Erythroblast (primary cell): ENCODE data around the gene SERPINI2.
"Not testable (repeated sequence)": the region's sequence is repeated elsewhere in the genome, so short reads cannot be mapped to it uniquely, and the experiment has no call there.

ENCODE experiments used
- DNase-seq, 2 experiments: peaks; one replicate each; lab custom pipeline; 2025; lab: John Stamatoyannopoulos, UW
- GATA1 ChIP-seq: IDR thresholded peaks from 2 replicates; pipeline ENCODE4 v1.6.1; 2011; ENCODE audit warnings: low read depth, mild to moderate bottlenecking, control low read depth, low read length, moderate library complexity
- POLR2A ChIP-seq: IDR thresholded peaks from 2 replicates; pipeline ENCODE4 v1.6.1; 2011; ENCODE audit warnings: mild to moderate bottlenecking, low read length

Gene SERPINI2

DNA sequence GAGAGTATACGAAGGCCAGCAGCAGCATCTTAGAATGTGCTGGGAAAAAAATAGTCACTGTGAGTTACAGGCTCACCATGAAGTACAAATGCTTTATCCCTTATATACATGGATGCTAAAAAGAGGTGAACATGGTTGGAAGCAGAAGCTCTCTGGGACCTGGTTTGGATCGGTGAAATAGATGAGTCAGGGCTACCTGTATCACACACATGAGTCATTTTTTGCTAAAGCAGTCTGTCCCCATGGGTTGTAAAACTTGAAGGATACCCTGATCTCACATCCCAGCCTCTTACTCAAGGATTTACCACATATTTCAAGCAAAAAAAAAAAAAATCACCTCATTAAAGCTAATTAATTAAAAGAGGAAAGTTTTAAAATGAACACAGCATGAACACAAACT is 6.9 kb upstream of the SERPINI2 start:
- DNase-seq = no peak

GRCh38 chr3:167469381-167469780 is 4.5 kb downstream of the SERPINI2 start:
- no peak for DNase-seq
- TF ChIP-seq GATA1 (no peak), POLR2A (no peak)

More for the DNA sequence above, 6.9 kb upstream of the SERPINI2 start:
- TF ChIP-seq POLR2A (no peak), GATA1 (no peak)

DNA sequence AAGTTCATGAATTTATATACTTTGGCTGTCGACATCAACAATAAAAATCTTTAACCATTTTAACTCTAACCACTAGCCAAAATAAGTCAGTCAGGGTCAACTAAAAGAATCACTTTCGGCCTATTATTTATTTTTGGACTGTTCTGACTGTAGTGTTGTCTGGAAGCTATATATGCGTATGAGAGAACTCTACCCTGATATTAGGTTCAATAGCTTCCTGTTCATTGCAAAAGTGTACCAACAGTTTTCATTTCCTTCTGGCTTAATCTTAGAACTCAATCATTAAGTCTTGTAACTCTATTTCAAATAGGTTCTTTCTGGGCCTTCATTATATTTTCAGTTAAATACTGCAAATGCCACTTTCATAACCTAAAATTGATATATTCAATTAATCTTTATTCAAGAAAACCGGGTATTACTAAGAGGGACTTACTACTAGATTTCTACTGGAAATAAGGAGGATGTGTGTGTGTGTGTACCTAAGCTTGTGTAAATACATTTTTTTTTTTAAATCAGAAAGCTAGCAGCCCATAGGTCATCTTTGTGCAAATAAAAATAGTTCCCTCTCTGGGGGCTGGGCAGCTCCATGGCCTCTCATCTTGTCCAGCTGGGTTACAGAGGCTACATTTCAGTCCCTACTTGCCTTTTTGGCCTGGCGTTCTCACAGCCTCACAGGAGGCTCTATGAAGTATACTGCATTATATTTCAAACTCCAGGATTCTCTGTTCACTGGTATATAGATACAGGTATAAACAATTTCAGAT is 5.8 kb downstream of the SERPINI2 start:
- DNase-seq = no peak
- no peak for TF ChIP-seq POLR2A
- no peak for TF ChIP-seq GATA1

GRCh38 chr3:167466966-167467365 is 6.9 kb downstream of the SERPINI2 start:
- DNase-seq = no peak
- TF ChIP-seq GATA1 (no peak), POLR2A (no peak)

- TF ChIP-seq GATA1 (no peak), POLR2A (no peak)
- no peak for DNase-seq
These were observed 17.6 kb downstream of the SERPINI2 start for GRCh38 chr3:167456157-167456799.

DNA sequence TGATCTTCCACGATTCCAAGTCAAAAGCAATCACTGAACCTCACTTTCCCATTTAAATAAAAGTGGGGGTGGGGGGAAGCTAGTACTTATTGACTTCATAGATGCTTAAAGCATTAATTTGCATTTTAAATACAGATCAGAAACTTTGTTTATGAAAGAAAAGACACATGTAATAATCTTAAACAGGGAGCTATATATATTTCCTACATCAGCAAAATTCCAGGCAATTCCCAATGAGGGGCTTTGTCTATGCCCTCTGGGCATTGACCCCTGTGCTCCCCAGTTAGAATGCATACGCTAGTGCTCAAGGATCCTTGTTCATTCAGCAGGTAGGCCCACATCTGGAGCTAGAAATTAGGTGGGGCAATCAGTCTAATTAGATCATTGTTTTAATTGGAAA is 20.0 kb downstream of the SERPINI2 start:
- no peak for TF ChIP-seq GATA1
- no peak for TF ChIP-seq POLR2A
- no peak for DNase-seq

GRCh38 chr3:167451282-167451681 is 22.6 kb downstream of the SERPINI2 start:
- no peak for DNase-seq
- TF ChIP-seq POLR2A (no peak), GATA1 (no peak)

DNA sequence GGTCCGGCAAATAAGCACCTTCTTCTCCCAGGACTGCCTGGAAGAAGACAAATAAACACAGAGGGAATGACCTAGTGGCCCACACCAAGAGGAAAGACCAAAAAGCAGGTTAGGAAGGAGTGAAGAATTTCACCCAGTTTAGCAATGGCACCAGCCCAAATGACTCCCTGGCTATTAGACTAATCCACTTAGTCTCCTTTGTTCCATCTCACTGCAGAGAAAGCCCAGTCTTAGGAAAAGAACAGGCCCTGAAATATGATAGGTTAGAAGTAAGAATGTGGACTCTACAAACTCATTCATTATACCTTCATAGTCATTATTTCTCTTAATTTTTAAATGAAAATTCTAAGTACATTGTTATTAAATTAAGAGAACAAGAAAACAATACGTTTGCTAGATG is 23.2 kb downstream of the SERPINI2 start:
- no peak for DNase-seq
- no peak for TF ChIP-seq GATA1
- TF ChIP-seq POLR2A = no peak

DNA sequence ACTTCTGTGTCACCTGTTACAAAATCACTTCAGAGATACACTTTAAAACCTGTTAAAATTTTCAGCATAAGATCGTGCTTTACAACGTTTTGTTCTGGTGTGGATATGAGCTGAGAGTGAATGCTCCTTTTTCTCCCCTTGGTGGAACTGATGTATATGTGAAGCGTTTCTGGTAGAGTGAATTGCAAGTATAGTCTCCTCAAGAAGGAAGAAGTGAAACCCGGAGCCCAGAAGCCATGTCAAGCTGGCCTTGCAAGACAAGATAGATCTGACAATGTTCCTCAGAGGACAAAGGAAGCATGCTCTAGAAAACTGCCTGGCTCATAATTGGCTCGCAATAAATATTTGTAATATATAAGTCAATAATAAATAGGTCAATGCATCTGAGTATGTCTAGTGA is 23.6 kb downstream of the SERPINI2 start:
- TF ChIP-seq GATA1 (no peak), POLR2A (no peak)

DNA sequence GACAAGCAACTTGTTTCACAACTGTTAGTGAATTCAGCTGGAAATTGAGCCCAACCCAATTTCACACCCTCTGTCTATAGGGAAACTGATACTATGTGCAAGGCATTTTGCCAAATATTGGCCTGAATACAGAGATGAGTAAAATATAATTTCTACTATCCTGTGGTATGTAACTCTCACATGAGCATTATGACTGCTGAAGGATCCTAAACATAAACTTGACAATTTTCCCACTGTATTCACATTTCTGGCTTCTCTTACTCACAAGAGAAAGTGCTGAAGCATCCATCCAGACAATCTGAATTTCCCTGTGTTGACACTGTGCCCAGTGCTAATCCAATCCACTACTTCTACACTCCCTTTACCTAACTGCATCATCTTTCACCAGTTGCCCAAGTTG is 28.4 kb downstream of the SERPINI2 start:
- TF ChIP-seq GATA1 = no peak
- no peak for TF ChIP-seq POLR2A
- DNase-seq = no peak

More for the DNA sequence above, 23.6 kb downstream of the SERPINI2 start:
- no peak for DNase-seq

GRCh38 chr3:167441256-167441655 is 32.6 kb downstream of the SERPINI2 start:
- TF ChIP-seq GATA1 (no peak), POLR2A (no peak)
- DNase-seq = no peak

GRCh38 chr3:167437428-167438139 is 36.3 kb downstream of the SERPINI2 start:
- DNase-seq = no peak
- TF ChIP-seq POLR2A (no peak), GATA1 (no peak)

- not testable (repeated sequence) for DNase-seq
These were observed 46.9 kb downstream of the SERPINI2 start for GRCh38 chr3:167426962-167427361.

- DNase-seq = not testable (repeated sequence)
These were observed 51.4 kb downstream of the SERPINI2 start for GRCh38 chr3:167422396-167422795.

DNA sequence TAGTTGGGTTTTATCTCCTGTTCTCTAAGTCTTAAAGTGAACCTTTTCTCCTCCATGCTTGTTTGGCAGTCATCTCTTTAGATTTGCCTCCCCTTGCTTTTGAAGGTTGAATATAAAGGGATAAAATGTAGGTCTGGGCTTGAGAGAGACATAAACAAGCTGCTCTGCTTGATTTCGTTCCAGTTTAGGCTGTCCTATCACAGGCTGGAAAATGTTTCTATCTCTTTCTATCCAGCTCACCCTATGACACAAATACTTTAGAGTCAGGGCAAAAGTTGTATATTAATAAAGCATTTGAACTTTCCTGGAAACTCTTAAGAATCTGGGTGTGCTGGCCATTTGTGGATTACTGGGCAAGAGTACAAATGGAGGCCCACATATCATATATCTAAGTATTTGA is 64.2 kb downstream of the SERPINI2 start:
- DNase-seq = no peak

More for the DNA sequence above, 64.2 kb downstream of the SERPINI2 start:
- TF ChIP-seq POLR2A (no peak), GATA1 (no peak)
